ENCODE results near the gene ZNF177.
"Not testable (repeated sequence)": the region's sequence is repeated elsewhere in the genome, so short reads cannot be mapped to it uniquely, and the experiment has no call there.

ZNF177 gene

GRCh38 chr19:9362905-9363304 lies at the start of gene ZNF177:
Gene ZNF177 (plus strand): TSS chr19:9363013. CDS start chr19:9378312, 15,299 bp downstream.
- DNase-seq, result no peak

- no peak for DNase-seq
These were observed 49.1 kb upstream of the ZNF177 start for GRCh38 chr19:9313756-9314155.

- no peak for DNase-seq
These were observed 41.5 kb upstream of the ZNF177 start for GRCh38 chr19:9321338-9321737.

GRCh38 chr19:9321756-9322155 lies 41.1 kb upstream of the ZNF177 start:
- DNase-seq, result not testable (repeated sequence)

GRCh38 chr19:9322201-9322600 lies 40.6 kb upstream of the ZNF177 start:
- DNase-seq, result not testable (repeated sequence)

GRCh38 chr19:9323557-9323918 lies 39.3 kb upstream of the ZNF177 start:
- DNase-seq, result peak; percentile 66

- DNase-seq, result peak; percentile 90
These were observed 38.8 kb upstream of the ZNF177 start, which contains the start of gene ZNF559 for GRCh38 chr19:9323919-9324583. Gene ZNF559 (plus strand): TSS chr19:9324179. CDS start chr19:9338550, 14,371 bp downstream.

GRCh38 chr19:9324584-9324962 lies 38.2 kb upstream of the ZNF177 start:
- DNase-seq, result no peak

GRCh38 chr19:9329999-9330398 lies 32.8 kb upstream of the ZNF177 start:
- no peak for DNase-seq

GRCh38 chr19:9342610-9343304 lies 20.1 kb upstream of the ZNF177 start:
- DNase-seq, result no peak

- no peak for DNase-seq
These were observed 17.8 kb upstream of the ZNF177 start for GRCh38 chr19:9345005-9345404.

GRCh38 chr19:9348253-9348652 lies 14.6 kb upstream of the ZNF177 start:
- DNase-seq, result no peak

GRCh38 chr19:9348671-9349070 lies 14.1 kb upstream of the ZNF177 start:
- no peak for DNase-seq

GRCh38 chr19:9352505-9352904 lies 10.3 kb upstream of the ZNF177 start:
- DNase-seq, result no peak

- DNase-seq, result no peak
These were observed 9.8 kb upstream of the ZNF177 start for GRCh38 chr19:9353011-9353410.

GRCh38 chr19:9354651-9355050 lies 8.2 kb upstream of the ZNF177 start:
- DNase-seq, result no peak

- no peak for DNase-seq
These were observed 8.2 kb downstream of the ZNF177 start for GRCh38 chr19:9370738-9371619.

GRCh38 chr19:9381361-9381785 lies 18.6 kb downstream of the ZNF177 start:
- DNase-seq, result no peak

- DNase-seq, result peak; percentile 23
These were observed 44.1 kb downstream of the ZNF177 start for GRCh38 chr19:9406798-9407352.

- no peak for DNase-seq
These were observed 45.0 kb downstream of the ZNF177 start for GRCh38 chr19:9407827-9408226.

- DNase-seq, result no peak
These were observed 50.6 kb downstream of the ZNF177 start for GRCh38 chr19:9413240-9413954.

- no peak for DNase-seq
These were observed 65.1 kb downstream of the ZNF177 start for GRCh38 chr19:9427941-9428340.

- DNase-seq, result no peak
These were observed 67.6 kb downstream of the ZNF177 start for GRCh38 chr19:9430444-9430843.

Measured in NCI-H446 treated with DMSO at 0.1 percent for 48 hours (cell line).